IPS-15b (cell line): ENCODE data around the gene INMT.

Source experiments
- H3K27me3 ChIP-seq: one replicate; pipeline ENCODE4 v1.6.1; 2013; ENCODE audit warnings: low read length; ENCODE audit not compliant: control insufficient read depth, insufficient read depth
- H3K36me3 ChIP-seq: one replicate; pipeline ENCODE4 v1.6.1; 2013; ENCODE audit warnings: low read length; ENCODE audit not compliant: control insufficient read depth, insufficient read depth
- H3K4me1 ChIP-seq: one replicate; pipeline ENCODE4 v1.6.1; 2013; ENCODE audit warnings: mild to moderate bottlenecking, low read length; ENCODE audit not compliant: control insufficient read depth, insufficient read depth
- H3K4me3 ChIP-seq: one replicate; pipeline ENCODE4 v1.5.1; 2013; ENCODE audit warnings: low read depth, low read length
- H3K9ac ChIP-seq: one replicate; pipeline ENCODE4 v1.6.1; 2013; ENCODE audit warnings: low read depth, mild to moderate bottlenecking, low read length
- H3K9me3 ChIP-seq: one replicate; pipeline ENCODE4 v1.6.1; 2013; ENCODE audit warnings: mild to moderate bottlenecking, low read length; ENCODE audit not compliant: control insufficient read depth, insufficient read depth

INMT gene

GRCh38 chr7:30740417-30741181 is 11.3 kb upstream of the INMT start:
- no peaks in the 10 kb centered on the region for H3K9me3 ChIP-seq
- no peaks in the 10 kb centered on the region for H3K27me3 ChIP-seq
- H3K9ac ChIP-seq = no peak overlapping the region
- no peaks in the 10 kb centered on the region for H3K36me3 ChIP-seq
- no peak overlapping the region for H3K4me3 ChIP-seq
- no peaks in the 10 kb centered on the region for H3K4me1 ChIP-seq

- Histone ChIP-seq H3K9me3 (no peaks in the 10 kb centered on the region), H3K27me3 (no peaks in the 10 kb centered on the region), H3K9ac (no peak overlapping the region), H3K4me1 (no peaks in the 10 kb centered on the region), H3K36me3 (no peaks in the 10 kb centered on the region), H3K4me3 (no peak overlapping the region)
These were observed 10.6 kb upstream of the INMT start for GRCh38 chr7:30741289-30741688.

- Histone ChIP-seq H3K4me3 (no peak overlapping the region), H3K9me3 (no peaks in the 10 kb centered on the region), H3K27me3 (no peaks in the 10 kb centered on the region), H3K4me1 (no peaks in the 10 kb centered on the region), H3K36me3 (no peaks in the 10 kb centered on the region), H3K9ac (no peak overlapping the region)
These were observed 8.4 kb upstream of the INMT start for GRCh38 chr7:30743371-30744074.

GRCh38 chr7:30744075-30744417 is 7.9 kb upstream of the INMT start:
- Histone ChIP-seq H3K4me1 (no peaks in the 10 kb centered on the region), H3K4me3 (no peak overlapping the region), H3K9me3 (no peaks in the 10 kb centered on the region), H3K9ac (no peak overlapping the region), H3K27me3 (no peaks in the 10 kb centered on the region), H3K36me3 (no peaks in the 10 kb centered on the region)

- no peaks in the 10 kb centered on the region for H3K27me3 ChIP-seq
- no peak overlapping the region for H3K9ac ChIP-seq
- H3K36me3 ChIP-seq = no peaks in the 10 kb centered on the region
- no peaks in the 10 kb centered on the region for H3K4me1 ChIP-seq
- H3K4me3 ChIP-seq = no peak overlapping the region
- H3K9me3 ChIP-seq = no peaks in the 10 kb centered on the region
These were observed 6.5 kb upstream of the INMT start for GRCh38 chr7:30745261-30745941.

- no peaks in the 10 kb centered on the region for H3K4me1 ChIP-seq
- no peaks in the 10 kb centered on the region for H3K9me3 ChIP-seq
These were observed 1.9 kb upstream of the INMT start for GRCh38 chr7:30750010-30750409.

GRCh38 chr7:30750683-30751650 is 968 bp upstream of the INMT start:
- peaks cover 3% of the 10 kb centered on the region for H3K27me3 ChIP-seq
- H3K4me1 ChIP-seq = no peaks in the 10 kb centered on the region
- H3K36me3 ChIP-seq = no peaks in the 10 kb centered on the region
- no peaks in the 10 kb centered on the region for H3K9me3 ChIP-seq
- no peak overlapping the region for H3K4me3 ChIP-seq
- no peak overlapping the region for H3K9ac ChIP-seq

More at GRCh38 chr7:30750010-30750409, 1.9 kb upstream of the INMT start:
- no peak overlapping the region for H3K9ac ChIP-seq
- H3K27me3 ChIP-seq = peaks cover 3% of the 10 kb centered on the region
- no peaks in the 10 kb centered on the region for H3K36me3 ChIP-seq
- H3K4me3 ChIP-seq = no peak overlapping the region

GRCh38 chr7:30752484-30752883 is 549 bp downstream of the INMT start:
- no peaks in the 10 kb centered on the region for H3K36me3 ChIP-seq
- peaks cover 3% of the 10 kb centered on the region for H3K27me3 ChIP-seq
- no peaks in the 10 kb centered on the region for H3K9me3 ChIP-seq
- H3K4me1 ChIP-seq = no peaks in the 10 kb centered on the region
- H3K4me3 ChIP-seq = no peak overlapping the region
- no peak overlapping the region for H3K9ac ChIP-seq

- Histone ChIP-seq H3K9ac (no peak overlapping the region), H3K27me3 (peaks cover 3% of the 10 kb centered on the region), H3K4me1 (no peaks in the 10 kb centered on the region), H3K4me3 (no peak overlapping the region), H3K9me3 (no peaks in the 10 kb centered on the region), H3K36me3 (no peaks in the 10 kb centered on the region)
These were observed 1.0 kb downstream of the INMT start for GRCh38 chr7:30752979-30753378.

GRCh38 chr7:30754315-30754877 is 2.5 kb downstream of the INMT start:
- Histone ChIP-seq H3K9me3 (no peaks in the 10 kb centered on the region), H3K27me3 (peaks cover 3% of the 10 kb centered on the region), H3K9ac (no peak overlapping the region), H3K36me3 (no peaks in the 10 kb centered on the region), H3K4me1 (no peaks in the 10 kb centered on the region), H3K4me3 (no peak overlapping the region)
